Neural cell (in vitro differentiated cells): Measurements from ENCODE around the gene ZMYND10. TPM values are rescaled to one million over a fixed set of nuclear protein-coding genes. Genes with fewer than 3 reads are reported as not detected.

Source experiments
- H2AFZ ChIP-seq: fragments of 200-600, 300-800 bp; sonication (generic), shearing (Covaris generic); 2 replicates; pipeline ENCODE4 v1.6.0; 2014; ENCODE audit warnings: low read depth, mild to moderate bottlenecking, antibody characterized with exemption, low read length, moderate library complexity
- H3F3A ChIP-seq: fragments of 200-600 bp; shearing (Covaris generic); 2 replicates; pipeline ENCODE4 v1.6.1; 2016; ENCODE audit warnings: mild to moderate bottlenecking, moderate library complexity, mixed read lengths, antibody characterized with exemption, low read length; ENCODE audit not compliant: insufficient read depth, poor library complexity, severe bottlenecking
- H3K27ac ChIP-seq: fragments of 200-600, 300-800 bp; sonication (generic), shearing (Covaris generic); 2 replicates; pipeline ENCODE4 v1.5.1; 2014; ENCODE audit warnings: mild to moderate bottlenecking, low read length, moderate library complexity
- H3K27me3 ChIP-seq: fragments of 300-800, 200-600 bp; sonication (generic), shearing (Covaris generic); 2 replicates; pipeline ENCODE4 v1.6.0; 2014; ENCODE audit warnings: mild to moderate bottlenecking, low read depth, low read length, moderate library complexity; ENCODE audit not compliant: insufficient read depth
- H3K36me3 ChIP-seq: fragments of 300-800, 200-600 bp; sonication (generic), shearing (Covaris generic); 2 replicates; pipeline ENCODE4 v1.5.1; 2014; ENCODE audit warnings: mild to moderate bottlenecking, antibody characterized with exemption, low read length, moderate library complexity; ENCODE audit not compliant: insufficient read depth
- H3K4me2 ChIP-seq: fragments of 300-800, 200-600 bp; sonication (generic), shearing (Covaris generic); 2 replicates; pipeline ENCODE4 v1.6.0; 2014; ENCODE audit warnings: mild to moderate bottlenecking, low read length
- H3K4me3 ChIP-seq: fragments of 300-800, 200-600 bp; sonication (generic), shearing (Covaris generic); 2 replicates; pipeline ENCODE4 v1.5.1; 2014; ENCODE audit warnings: mild to moderate bottlenecking, low read length, moderate library complexity
- H3K79me2 ChIP-seq: fragments of 200-600 bp; shearing (Covaris generic); replicated peaks from 2 replicates; pipeline ENCODE4 v1.6.0; 2014; ENCODE audit warnings: mild to moderate bottlenecking, low read length, moderate library complexity; ENCODE audit not compliant: insufficient read depth
- H3K9ac ChIP-seq: fragments of 300-800, 200-600 bp; sonication (generic), shearing (Covaris generic); 2 replicates; pipeline ENCODE4 v1.6.1; 2016; ENCODE audit warnings: mild to moderate bottlenecking, low read length, mixed read lengths
- H3K9me2 ChIP-seq: fragments of 200-600 bp; shearing (Covaris generic); 2 replicates; pipeline ENCODE4 v1.6.1; 2016; ENCODE audit warnings: mild to moderate bottlenecking, low read length, mixed read lengths; ENCODE audit not compliant: insufficient read depth
- H3K9me3 ChIP-seq: fragments of 200-600, 300-800 bp; sonication (generic), shearing (Covaris generic); 2 replicates; pipeline ENCODE4 v1.6.1; 2016; ENCODE audit warnings: mild to moderate bottlenecking, mixed run types, low read length, moderate library complexity, mixed read lengths
- H4K20me1 ChIP-seq: fragments of 200-600 bp; shearing (Covaris generic); 2 replicates; pipeline ENCODE4 v1.6.1; 2016; ENCODE audit warnings: mild to moderate bottlenecking, mixed run types; ENCODE audit not compliant: insufficient read depth
- EP300 ChIP-seq: fragments of 450-650 bp; conservative IDR thresholded peaks from 2 replicates; pipeline ENCODE4 v1.6.1; 2014; ENCODE audit warnings: antibody characterized with exemption, mild to moderate bottlenecking, moderate library complexity; ENCODE audit not compliant: poor library complexity, severe bottlenecking
- EZH2 ChIP-seq: fragments of 200-600, 300-800 bp; shearing (Covaris generic), sonication (generic); IDR thresholded peaks from 2 replicates; pipeline ENCODE4 v1.6.1; 2014; ENCODE audit warnings: antibody characterized with exemption, low read length, borderline replicate concordance, mild to moderate bottlenecking; ENCODE audit not compliant: insufficient read depth, poor library complexity, severe bottlenecking
- MXI1 ChIP-seq: fragments of 450-650 bp; conservative IDR thresholded peaks from 2 replicates; pipeline ENCODE4 v1.6.1; 2014; ENCODE audit warnings: antibody characterized with exemption, mild to moderate bottlenecking; ENCODE audit not compliant: poor library complexity, severe bottlenecking
- POLR2AphosphoS5 ChIP-seq: IDR thresholded peaks from 2 replicates; pipeline ENCODE4 v1.6.1; 2012
- RAD21 ChIP-seq: fragments of 450-650 bp; conservative IDR thresholded peaks from 2 replicates; pipeline ENCODE4 v1.6.1; 2014; ENCODE audit warnings: antibody characterized with exemption, mild to moderate bottlenecking, moderate library complexity
- REST ChIP-seq: IDR thresholded peaks from 2 replicates; pipeline ENCODE4 v1.6.1; 2012; ENCODE audit warnings: borderline replicate concordance
- SMC3 ChIP-seq: fragments of 450-650 bp; conservative IDR thresholded peaks from 2 replicates; pipeline ENCODE4 v1.6.1; 2014; ENCODE audit warnings: antibody characterized with exemption, mild to moderate bottlenecking, moderate library complexity; ENCODE audit not compliant: poor library complexity
- TAF1 ChIP-seq: IDR thresholded peaks from 2 replicates; pipeline ENCODE4 v1.6.1; 2012; ENCODE audit warnings: low read depth
- polyA plus RNA-seq: library from polyadenylated mRNA; depleted of rRNA; stranded (reverse); fragments of >200 nt; gene quantifications from 2 replicates; pipeline ENCODE4 v1.2.3, GENCODE V29; 2014
- TF ChIP-seq, protein P1 (sequence below): fragments of 450-650 bp; IDR thresholded peaks from 2 replicates; pipeline ENCODE4 v1.5.1; 2014; ENCODE audit warnings: antibody characterized with exemption, mild to moderate bottlenecking, moderate library complexity; ENCODE audit not compliant: poor library complexity, severe bottlenecking

ZMYND10 gene
- polyA plus RNA-seq, 1 donor from 2014 or later: 5.2 TPM

DNA sequence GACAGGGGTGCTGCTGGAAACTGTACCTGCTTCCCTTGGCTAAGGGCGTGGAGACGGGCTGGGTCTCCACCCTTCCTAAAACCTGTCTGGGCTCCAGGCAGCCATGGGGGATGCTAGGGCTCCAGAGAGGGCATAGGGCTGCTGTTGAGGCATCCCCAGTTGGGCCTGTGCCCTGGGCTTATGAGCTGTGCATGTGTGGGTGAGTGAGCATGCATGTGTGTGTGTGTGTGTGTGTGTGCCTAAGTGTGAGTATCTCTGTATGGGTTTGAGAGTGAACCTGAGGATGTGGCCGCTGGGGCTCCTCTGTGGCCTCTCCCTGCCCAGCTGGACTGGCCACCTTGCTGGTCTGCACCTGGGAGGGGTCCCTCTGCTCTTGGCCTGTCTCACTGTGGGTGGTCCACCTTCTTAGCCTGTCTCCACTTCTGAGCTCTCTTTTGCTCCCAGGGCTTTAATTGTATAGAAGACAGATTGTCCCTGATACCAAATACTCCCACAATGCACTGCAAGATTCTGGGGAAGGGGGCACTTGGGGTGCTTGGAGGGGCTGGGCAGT, 25.7 kb upstream of the ZMYND10 start:
- no peaks in the 10 kb centered on the region for H4K20me1 ChIP-seq
- no peak overlapping the region for H3K27ac ChIP-seq
- H3K36me3 ChIP-seq: peaks cover 7% of the 10 kb centered on the region
- H3F3A ChIP-seq: no peaks in the 10 kb centered on the region
- TF ChIP-seq REST (no peak), RAD21 (no peak), EZH2 (no peak), SMC3 (no peak), POLR2AphosphoS5 (no peak)
- TF ChIP-seq, protein P1, sequence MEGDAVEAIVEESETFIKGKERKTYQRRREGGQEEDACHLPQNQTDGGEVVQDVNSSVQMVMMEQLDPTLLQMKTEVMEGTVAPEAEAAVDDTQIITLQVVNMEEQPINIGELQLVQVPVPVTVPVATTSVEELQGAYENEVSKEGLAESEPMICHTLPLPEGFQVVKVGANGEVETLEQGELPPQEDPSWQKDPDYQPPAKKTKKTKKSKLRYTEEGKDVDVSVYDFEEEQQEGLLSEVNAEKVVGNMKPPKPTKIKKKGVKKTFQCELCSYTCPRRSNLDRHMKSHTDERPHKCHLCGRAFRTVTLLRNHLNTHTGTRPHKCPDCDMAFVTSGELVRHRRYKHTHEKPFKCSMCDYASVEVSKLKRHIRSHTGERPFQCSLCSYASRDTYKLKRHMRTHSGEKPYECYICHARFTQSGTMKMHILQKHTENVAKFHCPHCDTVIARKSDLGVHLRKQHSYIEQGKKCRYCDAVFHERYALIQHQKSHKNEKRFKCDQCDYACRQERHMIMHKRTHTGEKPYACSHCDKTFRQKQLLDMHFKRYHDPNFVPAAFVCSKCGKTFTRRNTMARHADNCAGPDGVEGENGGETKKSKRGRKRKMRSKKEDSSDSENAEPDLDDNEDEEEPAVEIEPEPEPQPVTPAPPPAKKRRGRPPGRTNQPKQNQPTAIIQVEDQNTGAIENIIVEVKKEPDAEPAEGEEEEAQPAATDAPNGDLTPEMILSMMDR: no peak
- H3K79me2 ChIP-seq: no peaks in the 10 kb centered on the region
- H3K27me3 ChIP-seq: no peaks in the 10 kb centered on the region
- no peaks in the 10 kb centered on the region for H3K9me3 ChIP-seq
- H3K4me3 ChIP-seq: no peak overlapping the region
- no peaks in the 10 kb centered on the region for H3K9me2 ChIP-seq
- no peak overlapping the region for H3K4me2 ChIP-seq
- H3K9ac ChIP-seq: no peak overlapping the region
- H2AFZ ChIP-seq: no peak overlapping the region

DNA sequence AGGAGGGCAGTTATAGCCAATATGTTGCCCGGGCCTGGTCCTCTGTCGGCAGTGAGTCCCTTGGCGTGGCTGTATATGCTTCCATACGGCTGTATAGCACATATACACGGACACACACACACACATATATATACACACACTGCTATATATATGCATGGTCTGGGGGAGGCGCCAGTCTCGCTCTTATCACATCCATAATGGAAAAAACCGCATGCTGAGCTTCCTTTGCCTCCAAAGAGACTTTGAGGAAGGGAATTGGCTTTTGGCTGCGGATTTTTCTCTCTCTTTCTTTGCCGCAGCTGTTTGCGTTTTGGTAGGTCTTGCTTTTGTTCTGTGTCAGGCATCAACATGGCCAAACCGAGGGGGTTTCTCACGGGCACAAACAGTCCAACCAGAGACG, 25.1 kb upstream of the ZMYND10 start:
- H3K9me3 ChIP-seq: no peaks in the 10 kb centered on the region
- H3K9me2 ChIP-seq: no peaks in the 10 kb centered on the region
- no peaks in the 10 kb centered on the region for H4K20me1 ChIP-seq
- H3K4me3 ChIP-seq: no peak overlapping the region
- no peaks in the 10 kb centered on the region for H3F3A ChIP-seq
- no peak overlapping the region for H2AFZ ChIP-seq
- no peak overlapping the region for H3K27ac ChIP-seq
- H3K79me2 ChIP-seq: no peaks in the 10 kb centered on the region
- TF ChIP-seq MXI1: no peak
- TF ChIP-seq RAD21: peak; percentile 89
- TF ChIP-seq SMC3: peak; percentile 89
- TF ChIP-seq EP300: no peak
- TF ChIP-seq TAF1: no peak
- TF ChIP-seq, protein P1: peak; percentile 83
- no peak for TF ChIP-seq EZH2
- H3K27me3 ChIP-seq: no peaks in the 10 kb centered on the region
- no peak overlapping the region for H3K9ac ChIP-seq
- H3K36me3 ChIP-seq: peaks cover 7% of the 10 kb centered on the region
- H3K4me2 ChIP-seq: no peak overlapping the region
